GM12874 (cell line): ENCODE measurements around the gene ENKUR.

Source experiments
- TF ChIP-seq, protein P1 (sequence below): IDR thresholded peaks from 2 replicates; pipeline ENCODE4 v1.5.1; 2011; ENCODE audit warnings: low read depth, mild to moderate bottlenecking, control low read depth, low read length, moderate library complexity; ENCODE audit not compliant: insufficient read depth

Gene ENKUR

GRCh38 chr10:24984906-24985305 lies 31.1 kb downstream of the ENKUR start:
- TF ChIP-seq, protein P1, sequence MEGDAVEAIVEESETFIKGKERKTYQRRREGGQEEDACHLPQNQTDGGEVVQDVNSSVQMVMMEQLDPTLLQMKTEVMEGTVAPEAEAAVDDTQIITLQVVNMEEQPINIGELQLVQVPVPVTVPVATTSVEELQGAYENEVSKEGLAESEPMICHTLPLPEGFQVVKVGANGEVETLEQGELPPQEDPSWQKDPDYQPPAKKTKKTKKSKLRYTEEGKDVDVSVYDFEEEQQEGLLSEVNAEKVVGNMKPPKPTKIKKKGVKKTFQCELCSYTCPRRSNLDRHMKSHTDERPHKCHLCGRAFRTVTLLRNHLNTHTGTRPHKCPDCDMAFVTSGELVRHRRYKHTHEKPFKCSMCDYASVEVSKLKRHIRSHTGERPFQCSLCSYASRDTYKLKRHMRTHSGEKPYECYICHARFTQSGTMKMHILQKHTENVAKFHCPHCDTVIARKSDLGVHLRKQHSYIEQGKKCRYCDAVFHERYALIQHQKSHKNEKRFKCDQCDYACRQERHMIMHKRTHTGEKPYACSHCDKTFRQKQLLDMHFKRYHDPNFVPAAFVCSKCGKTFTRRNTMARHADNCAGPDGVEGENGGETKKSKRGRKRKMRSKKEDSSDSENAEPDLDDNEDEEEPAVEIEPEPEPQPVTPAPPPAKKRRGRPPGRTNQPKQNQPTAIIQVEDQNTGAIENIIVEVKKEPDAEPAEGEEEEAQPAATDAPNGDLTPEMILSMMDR: no peak

- TF ChIP-seq, protein P1: no peak
Observed at GRCh38 chr10:24983946-24984345, 32.0 kb downstream of the ENKUR start.

DNA sequence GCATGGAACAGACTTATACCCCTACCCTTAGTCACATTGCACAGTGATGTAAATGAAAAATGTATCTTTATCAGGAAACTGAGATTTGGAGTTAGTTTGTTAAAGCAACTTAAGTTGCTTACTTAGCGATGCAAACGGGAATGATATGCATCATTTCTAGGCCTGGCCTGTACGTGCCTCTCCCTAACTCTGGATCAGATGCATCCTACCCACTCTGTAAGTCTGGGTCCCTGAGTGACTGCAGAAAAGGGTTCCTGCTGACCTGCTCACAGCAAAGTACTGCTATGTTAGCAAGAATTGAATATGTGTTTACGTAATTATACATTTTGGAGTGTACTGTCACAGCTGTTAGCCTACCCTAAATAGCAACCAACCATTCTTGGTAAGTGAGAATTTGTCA lies 32.8 kb downstream of the ENKUR start:
- TF ChIP-seq, protein P1: no peak

DNA sequence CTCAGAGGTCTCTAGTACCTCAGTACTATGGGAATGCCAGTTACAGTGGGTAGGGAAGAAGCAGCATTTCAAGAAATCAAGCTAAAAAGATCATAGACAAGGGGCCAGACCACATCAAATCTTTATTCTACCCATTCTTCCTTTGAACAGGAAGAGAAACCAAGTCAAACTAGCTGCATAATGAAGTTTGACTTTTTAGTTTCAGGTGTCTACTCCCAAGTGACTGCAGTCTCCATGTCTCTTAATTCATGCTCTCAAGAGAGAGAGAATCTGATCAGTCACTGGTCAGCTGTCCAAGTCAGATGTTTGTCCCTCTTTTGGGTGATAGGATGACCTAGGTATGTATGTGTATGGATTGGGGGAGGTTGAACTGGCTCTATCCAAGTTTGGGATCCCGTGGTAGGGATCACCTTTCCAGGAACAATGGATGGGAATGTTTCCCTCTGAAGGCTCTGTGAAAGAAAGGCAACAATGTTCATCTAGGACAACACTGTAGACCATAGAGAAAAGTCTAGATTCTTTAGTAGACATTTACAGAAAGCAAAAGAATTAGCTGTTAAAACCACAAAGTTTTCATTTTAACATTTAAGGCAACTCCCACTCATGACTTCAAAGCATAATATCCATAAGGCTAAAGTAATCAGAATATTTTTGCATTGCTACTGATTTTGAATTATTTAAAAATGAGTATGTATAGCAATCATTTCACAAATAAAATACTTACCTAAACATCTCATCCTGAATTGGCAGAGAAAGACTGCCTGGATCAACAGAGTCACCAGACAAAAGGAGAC lies 33.4 kb downstream of the ENKUR start:
- TF ChIP-seq, protein P1: no peak

- TF ChIP-seq, protein P1: no peak
Observed at GRCh38 chr10:24981161-24981710, 34.7 kb downstream of the ENKUR start.

GRCh38 chr10:24979685-24980084 lies 36.3 kb downstream of the ENKUR start:
- TF ChIP-seq, protein P1: no peak

GRCh38 chr10:24974976-24975375 lies 41.0 kb downstream of the ENKUR start:
- TF ChIP-seq, protein P1: no peak
